ENCODE measurements around the gene ELAVL1.

Gene ELAVL1

DNA sequence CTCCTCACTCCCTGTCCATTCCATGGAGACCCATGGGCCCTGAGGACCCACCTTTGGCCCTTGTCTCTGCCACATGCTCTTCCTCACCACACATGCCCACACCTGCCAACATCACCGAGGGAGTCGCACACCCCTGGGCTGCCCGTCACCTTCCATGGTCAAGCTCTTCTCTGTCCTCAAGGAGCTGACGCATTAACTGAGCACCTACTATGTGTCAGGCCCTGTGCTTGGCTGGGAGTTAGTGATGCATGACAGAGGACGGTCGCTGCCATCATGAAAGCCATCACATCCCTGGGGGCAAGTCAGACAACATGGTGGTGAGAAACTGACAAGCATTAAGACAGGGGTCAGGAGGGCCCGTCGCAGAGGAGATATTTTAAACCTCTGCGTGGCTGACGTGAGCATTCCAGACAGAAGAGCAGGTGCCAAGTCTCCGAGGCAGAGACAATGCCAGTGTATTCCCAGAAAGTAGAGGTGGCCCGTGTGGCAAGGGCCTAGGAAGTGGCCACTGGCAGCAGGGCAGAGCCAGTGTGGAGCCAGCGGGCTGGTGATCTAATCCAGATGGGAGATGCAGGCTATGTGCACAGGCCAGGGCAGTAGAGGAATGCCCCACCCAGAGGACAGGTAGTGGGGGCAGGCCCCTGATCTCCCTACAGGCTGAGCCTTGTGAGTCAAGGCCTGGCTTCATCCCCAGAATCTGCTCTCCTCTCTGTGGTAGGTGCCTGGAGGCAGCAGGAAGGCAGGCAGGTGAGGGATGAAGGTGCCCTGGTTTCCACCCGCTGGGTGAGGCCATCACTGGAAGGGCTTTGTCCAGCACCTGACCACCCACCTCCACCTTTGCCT is 21.2 kb downstream of the ELAVL1 start:
- DNase-seq = no peak

DNA sequence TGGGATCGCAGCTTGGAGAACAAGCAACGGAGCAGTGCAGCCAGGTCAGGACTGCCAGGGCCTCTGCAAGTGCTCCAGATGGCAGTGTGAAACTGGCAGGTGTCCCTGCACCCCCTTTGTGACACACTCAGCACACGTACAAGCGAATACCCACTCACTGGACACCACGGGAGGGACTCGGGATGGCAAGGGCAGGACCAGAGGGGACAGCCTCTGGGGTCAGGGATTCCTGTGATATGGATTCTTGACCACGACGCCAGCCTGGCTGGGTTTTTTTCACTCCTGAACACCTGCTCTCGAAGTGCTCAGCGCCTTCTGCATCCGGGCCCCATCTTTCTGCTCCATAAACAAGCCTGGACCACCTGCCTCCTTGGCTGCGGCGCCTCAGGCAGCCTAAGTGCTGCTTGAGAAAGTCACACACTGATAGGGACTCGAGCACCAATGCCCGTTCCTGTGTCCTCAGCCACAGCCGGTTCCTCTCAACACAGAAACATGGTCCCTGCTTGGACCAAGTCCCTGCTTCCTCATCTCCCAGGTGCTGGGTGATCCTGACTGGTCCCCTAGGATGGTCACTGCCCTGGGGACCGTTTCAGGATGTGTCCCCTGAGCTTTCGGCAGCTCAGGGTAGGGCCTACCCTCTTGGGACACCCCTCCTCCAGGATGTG is 22.0 kb downstream of the ELAVL1 start:
- DNase-seq = no peak

DNA sequence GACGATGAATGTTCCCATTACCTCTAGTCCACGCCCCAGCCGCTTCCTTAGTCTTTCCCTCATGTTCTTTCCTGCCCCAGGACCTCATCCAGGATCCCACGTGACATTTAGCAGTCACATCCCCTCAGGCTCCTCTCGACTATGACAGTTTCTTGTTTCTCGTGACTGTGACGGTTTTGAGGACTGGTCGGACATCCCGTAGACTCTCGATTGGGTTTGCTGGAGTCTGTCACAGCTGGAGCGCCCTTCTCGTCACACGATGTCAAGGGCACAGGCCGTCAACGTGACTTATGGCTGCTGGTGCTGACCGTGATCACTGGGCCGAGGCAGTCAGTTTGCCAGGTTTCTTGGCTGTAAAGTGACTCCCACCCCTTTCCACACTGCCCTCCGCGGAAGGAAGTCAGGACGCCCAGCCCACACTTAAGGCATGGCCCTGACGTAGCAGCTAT is 22.8 kb downstream of the ELAVL1 start:
- DNase-seq = no peak

DNA sequence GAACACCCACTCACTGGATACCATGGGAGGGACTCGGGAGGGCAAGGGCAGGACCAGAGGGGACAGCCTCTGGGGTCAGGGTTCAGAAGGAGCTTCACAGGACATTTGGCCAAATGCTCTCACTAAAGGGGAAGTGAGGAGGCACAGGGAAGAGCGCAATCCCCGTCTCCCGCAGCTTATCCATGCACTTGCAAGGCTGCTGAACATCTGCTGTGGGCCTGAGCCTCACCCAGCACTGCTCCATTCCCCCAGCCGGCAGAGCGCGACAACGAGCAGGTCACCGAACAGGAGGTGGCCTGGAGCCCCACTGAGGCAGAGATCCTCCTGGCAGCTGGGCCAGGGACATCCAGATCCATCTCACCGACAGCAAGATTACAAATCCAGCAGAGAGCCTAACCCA is 23.3 kb downstream of the ELAVL1 start:
- no peak for DNase-seq

- DNase-seq = no peak
These were observed 23.8 kb downstream of the ELAVL1 start for GRCh38 chr19:7981661-7982060.

GRCh38 chr19:7981199-7981598 is 24.2 kb downstream of the ELAVL1 start:
- no peak for DNase-seq

DNA sequence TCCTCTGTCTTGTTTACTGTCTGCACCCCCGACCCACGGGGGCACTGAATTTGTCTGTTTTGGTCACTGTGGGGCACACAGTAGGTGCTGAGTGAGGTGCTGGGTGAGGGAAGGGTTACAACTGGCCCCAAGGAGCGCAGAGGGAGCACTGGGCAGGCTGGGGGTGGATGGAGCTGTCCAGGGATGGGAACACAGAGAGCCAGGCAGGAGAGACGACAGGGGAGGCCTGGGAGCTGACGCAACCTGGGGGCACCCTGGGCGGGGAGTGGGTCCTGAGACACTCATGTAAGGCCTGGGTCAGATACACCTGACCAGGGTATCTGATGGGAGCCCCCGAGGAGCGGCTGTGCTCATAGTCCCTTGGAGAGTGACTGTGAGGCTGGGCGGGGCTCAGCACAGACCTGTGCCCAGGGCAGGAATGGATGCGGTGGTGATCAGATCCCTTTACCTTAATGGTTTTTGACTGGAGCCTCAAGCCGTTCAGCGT is 24.8 kb downstream of the ELAVL1 start:
- DNase-seq = no peak

GRCh38 chr19:7980168-7980567 is 25.3 kb downstream of the ELAVL1 start:
- no peak for DNase-seq

DNA sequence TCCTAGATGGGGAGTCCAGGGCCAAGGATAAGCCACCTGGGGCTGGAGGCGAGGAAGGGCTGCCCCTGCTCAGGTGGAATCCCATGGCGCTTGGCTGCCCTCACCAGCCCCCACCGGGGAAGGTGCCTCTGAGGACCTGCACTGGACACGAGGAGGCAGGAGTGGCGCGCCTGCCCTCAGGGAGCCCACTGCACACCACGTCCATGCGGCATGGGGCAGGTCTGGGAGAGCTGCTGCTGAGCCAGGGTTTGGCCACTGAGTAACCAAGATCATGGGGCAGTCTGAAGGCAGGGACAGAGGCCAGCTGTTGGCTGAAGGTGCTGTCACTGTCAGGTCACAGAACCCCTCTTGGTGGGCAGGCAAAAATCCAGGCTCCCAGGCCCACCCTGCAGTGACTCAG is 25.9 kb downstream of the ELAVL1 start:
- no peak for DNase-seq

DNA sequence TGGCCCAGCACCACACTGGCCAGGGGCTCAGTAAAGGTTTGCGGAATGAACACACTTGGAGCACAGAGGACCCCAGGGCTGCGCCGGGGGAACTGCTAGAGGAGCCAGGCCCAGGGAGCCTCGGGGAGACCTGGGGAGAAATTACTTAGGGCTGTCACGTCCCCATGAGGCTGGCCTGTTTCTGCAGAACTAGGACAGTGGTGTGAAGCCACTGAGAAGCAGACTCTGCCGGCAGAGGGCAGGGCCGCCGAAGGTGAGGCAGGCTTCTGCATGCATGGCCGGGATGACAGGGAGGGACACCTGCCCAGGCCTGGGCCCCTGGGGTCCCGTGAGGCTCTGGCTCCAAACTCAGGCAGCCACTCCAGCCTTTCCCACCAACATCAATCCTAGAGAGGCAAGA is 26.4 kb downstream of the ELAVL1 start:
- DNase-seq = no peak

DNA sequence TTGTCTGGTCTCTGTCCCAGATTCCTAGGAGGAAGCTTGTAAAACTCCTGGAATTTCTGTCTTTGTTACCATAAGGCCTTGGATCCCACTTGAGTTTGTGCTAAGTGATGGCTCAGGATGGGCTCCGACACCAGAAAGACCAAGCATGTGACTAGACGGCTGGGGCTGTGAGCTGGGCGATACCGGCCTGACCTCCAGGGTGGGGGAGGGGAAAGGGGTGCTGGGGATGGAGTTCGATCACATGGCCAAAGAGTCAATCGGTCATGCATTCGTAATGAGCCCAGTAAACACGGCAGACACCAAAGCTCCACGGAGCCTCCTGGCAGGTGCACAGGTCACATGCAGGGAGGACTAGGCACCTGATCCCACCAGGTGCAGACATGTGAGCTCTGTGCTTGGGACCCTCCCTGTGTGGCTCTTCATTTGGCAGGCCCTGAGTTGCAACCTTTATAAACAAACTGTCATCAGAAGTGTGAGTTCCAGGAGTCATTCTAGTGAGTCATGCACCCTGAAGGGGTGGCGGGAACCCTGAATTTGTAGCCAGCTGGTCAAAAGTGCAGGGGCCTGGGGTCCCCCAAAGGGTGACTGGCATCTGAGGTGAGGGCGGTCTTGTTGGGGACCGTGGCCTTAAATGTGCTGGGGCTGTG is 27.1 kb downstream of the ELAVL1 start:
- DNase-seq = no peak

- DNase-seq = no peak
These were observed 27.8 kb downstream of the ELAVL1 start for GRCh38 chr19:7977723-7978040.

- DNase-seq = no peak
These were observed 28.3 kb downstream of the ELAVL1 start for GRCh38 chr19:7977021-7977722.

GRCh38 chr19:7976461-7976860 is 29.0 kb downstream of the ELAVL1 start:
- DNase-seq = no peak

GRCh38 chr19:7975037-7975436 is 30.4 kb downstream of the ELAVL1 start:
- DNase-seq = no peak

- DNase-seq = no peak
These were observed 31.6 kb downstream of the ELAVL1 start for GRCh38 chr19:7973883-7974282.

GRCh38 chr19:7971553-7972520 is 33.6 kb downstream of the ELAVL1 start:
- DNase-seq = no peak

- DNase-seq = peak; percentile 32
These were observed 34.6 kb downstream of the ELAVL1 start for GRCh38 chr19:7970716-7971448.

DNA sequence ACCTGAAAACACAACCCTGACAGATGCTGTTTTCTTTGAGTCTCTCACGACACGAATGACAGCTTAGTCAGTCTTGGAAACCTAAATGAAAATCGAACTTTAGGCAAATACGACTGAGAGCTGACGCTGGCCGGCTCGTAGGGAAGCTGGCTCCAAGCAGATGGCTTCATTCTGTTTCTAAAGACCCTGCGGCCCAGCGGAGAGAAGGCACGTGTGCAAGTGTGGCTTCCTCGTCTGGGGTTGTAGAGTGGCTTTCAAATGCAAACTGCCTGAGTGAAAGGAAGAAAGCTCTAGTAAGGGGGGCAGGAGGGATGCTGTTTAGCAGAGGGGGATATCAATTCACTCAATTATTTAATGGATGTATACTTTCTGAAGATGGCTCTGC is 35.9 kb downstream of the ELAVL1 start:
- no peak for DNase-seq

GRCh38 chr19:7968796-7969554 is 36.5 kb downstream of the ELAVL1 start:
- no peak for DNase-seq

Measured in RPMI8226 (cell line).